ENCODE measurements around the gene IL1RAPL1.

Gene IL1RAPL1

DNA sequence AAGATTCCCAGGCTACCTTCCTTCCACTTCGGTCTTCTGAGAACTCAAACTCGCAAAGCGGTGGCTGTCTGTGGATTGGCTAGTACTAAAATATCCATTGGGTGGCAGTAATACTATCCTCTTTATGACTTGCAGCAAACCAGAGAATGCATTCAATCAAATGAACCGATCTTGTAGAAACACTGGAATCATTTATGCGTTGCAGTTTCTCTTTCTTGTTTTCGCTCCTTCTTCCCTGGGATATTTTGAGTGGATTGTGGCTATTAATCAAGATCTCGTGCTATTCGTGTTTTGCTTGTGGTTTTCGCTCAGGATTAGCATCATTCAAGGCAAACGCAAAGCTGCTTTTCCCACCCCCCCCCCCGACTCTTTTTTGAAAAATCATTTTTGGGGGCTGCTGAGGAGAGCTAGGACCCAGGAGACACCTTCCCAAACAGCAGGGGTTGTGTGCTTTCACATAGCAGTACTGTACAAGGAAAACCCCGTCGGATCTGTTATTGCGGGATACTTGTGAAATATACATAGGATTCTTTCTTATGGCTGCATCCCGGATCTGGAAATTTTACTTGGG, at the start of gene IL1RAPL1:
TSS of gene IL1RAPL1 (plus strand) at position 466 of the 571 bp plus-strand sequence.
- DNase-seq, result no peak

DNA sequence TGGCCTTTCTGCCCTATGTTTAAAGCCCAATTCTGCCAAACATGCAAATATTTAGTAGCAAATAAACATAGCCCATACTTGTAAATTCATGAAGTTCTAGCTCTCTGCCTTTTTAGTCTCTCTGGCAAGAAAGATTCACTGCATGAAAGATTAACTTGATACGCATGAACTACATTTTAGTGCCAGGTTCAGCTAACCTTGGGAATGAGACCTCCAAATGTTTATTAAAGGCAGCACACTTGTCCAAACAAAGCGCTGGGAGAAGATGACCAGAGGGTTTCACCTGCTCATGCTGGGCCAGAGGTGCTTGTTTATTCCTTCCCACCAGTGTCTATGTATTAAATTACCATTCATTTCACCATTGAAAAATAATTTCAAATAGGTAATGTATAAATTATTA, 44.5 kb upstream of the IL1RAPL1 start:
- no peak for DNase-seq

DNA sequence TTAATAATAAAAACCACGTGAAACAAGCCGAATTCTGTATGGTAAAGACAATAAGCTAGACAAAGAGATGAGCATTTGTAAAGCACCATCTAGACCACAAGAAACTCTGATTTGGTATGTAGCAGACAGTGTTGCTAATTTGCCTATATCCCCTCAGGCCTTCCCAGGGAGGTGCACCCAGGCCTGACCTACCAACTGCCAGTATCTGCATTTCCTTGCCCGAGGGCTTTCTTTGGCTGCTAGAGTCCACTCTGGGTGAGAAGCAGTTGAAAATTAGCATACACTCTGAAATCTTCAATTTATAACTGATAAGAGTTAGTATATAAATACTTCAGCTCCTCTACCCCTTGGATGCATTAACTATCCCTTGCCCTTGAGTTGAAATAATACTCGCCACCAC, 37.4 kb upstream of the IL1RAPL1 start:
- DNase-seq, result no peak

DNA sequence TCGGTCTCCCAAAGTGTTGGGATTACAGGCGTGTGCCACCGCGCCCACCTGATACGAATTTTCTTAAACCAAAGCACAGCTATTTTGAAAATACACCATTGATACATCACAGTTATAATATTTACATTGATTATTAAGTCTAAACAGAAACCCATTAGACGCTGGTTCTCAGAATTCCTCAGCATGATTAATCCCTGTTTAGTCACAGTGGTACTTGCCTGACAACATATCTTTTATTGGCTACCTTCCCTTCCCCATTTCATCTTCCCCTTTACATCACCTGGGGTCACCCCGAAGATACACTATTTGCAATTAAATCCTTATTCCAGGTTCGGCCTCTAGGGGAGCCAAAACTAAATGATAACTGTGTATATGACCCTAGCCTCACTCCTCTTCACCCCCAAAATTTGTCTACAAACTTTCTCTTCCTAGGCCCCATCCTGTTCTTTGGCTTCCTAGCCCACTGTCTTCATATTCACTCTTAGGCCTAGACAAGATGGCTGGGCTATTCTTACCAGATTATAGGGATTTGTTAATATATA, 36.8 kb upstream of the IL1RAPL1 start:
- no peak for DNase-seq

GRCh38 chrX:28552322-28552721, 34.9 kb upstream of the IL1RAPL1 start:
- DNase-seq, result no peak

DNA sequence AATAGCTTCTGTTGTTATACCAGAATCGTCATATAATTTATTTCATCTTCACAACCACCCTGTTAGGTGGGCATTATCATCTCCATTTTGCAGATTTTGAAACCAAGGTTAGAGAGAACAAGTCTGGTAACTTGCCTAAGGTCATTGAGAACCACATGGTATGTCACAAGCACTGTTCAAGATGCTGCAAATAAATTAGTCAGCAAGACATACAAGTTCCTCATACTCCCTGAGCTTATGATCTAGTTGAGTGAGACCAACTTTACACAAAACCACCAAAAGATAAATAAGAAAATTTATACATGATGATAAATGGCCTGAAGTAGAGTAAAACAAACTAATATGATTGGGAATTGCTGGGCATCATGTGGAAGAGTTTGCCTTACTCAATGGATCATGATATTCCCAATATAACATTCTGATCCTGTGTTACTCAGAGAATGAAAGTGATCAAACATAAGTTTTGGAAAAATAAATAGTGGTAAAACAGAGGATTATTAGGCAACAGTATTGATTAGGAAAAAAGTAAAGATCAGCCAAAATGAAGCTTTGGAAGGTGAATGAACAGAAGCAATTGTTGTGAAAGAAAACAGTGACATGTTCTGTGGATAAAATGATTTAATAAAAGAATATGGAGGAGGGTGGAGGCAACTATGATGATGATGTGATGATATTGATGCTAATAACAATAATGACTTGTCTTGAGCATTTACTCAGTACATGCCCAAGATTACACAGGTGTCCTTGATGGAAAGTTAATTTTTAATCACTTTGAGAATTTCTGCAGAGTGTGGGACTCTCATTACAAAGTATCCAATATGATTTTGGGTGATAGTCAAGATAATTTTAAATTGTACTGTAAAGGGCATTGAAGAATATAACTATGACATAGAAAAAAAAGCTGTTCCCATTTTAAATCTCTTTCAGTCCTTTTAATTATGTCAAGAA, 34.1 kb upstream of the IL1RAPL1 start:
- DNase-seq, result no peak

GRCh38 chrX:28576117-28576516, 11.1 kb upstream of the IL1RAPL1 start:
- DNase-seq, result no peak

DNA sequence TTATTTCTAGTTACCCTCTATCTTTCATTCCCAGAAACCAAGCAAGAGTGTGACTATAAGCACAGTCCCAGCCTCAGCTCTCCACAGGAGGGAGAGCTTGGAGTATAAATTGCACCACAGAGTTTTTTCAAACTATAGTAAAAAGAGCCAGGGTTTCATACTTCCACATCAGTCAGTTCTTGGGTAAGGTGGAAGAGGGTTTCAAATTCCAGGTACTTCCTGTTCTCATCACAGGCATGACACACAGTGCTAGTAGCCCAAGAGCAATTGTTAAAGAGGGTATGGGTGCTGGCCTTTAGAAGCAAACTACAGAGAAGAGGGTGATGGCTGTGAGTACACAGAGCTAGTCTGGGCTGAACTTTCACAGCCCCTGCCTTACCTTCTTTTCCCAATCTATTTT, 5.7 kb upstream of the IL1RAPL1 start:
- DNase-seq, result no peak

DNA sequence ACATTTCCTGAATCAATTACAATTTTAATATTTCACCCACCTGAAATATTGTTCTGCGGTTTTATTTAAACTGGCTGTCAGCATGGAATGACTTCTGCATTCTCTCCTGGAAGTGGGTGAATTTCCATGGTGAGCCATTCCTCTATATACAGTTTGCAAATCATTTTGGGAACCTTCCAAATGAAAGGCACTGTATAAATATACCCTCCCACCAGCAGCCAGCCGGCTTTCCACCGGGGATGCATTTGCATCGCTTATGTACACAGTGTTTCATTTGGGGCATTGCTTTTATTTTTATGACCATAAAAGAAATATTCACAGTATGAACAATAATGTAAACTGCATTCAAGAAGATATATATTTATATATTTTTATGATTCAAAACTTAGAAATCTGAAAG, 4.7 kb upstream of the IL1RAPL1 start:
- no peak for DNase-seq

GRCh38 chrX:28584025-28584424, 3.2 kb upstream of the IL1RAPL1 start:
- DNase-seq, result no peak

DNA sequence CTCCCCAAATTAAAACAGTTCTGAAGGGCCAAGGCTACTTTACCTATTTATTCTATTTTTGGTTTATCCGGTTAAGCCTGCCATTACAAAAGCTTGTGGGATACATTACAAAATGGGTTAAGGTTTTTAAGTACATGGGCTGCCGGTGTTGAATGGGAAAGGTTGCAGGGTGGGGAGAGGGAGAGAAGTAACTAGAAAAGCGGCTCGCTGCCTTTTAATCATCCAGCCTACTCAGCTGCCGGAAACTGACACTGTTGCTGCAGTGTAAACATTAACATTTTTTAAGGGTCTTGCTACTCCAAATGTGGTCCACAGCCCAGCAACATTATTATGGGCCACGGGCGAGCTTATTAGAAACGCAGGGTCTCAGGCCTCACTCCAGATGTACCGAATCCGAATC, 1.5 kb upstream of the IL1RAPL1 start:
- no peak for DNase-seq

DNA sequence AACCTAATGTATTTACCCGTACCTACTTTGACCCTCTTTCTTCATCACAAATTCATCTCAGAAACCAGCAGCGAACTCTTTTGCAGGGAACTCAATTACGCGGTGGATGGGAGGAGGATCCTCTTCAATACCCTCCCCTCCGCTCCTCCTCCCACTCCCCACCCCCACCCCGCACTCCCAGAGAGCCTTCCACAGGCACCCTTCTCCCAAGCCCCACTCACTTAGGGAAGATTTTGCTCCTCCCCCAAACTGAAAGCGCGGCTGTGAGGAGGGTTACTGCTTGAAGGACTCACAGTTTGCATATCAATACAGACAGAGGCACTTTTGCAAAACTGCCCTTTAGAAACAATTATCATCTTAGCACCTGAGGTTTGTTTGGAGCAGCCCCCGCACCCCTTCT, 960 bp upstream of the IL1RAPL1 start:
- no peak for DNase-seq

GRCh38 chrX:28589046-28589445, 1.8 kb downstream of the IL1RAPL1 start:
- DNase-seq, result no peak

DNA sequence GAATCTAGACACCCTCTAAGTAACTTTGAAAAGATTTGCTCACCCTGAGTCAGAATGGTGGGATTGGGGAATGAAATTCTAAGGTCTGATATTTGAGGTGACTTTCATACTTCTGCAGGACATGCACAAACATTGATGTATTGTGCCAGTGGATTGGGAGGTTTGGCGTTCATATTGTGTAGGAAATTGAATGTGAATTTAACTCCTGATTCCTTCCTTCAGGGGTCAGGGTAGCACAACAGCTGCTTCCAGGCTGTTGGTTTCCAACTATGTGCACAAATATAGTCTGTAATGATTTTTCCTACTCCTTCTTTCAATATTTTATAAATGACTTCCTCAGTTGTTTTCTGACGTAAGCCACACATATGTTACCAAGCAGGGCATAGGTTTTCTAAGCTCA, 3.1 kb downstream of the IL1RAPL1 start:
- no peak for DNase-seq

- DNase-seq, result no peak
Measured at GRCh38 chrX:28591542-28591941, 4.3 kb downstream of the IL1RAPL1 start.

DNA sequence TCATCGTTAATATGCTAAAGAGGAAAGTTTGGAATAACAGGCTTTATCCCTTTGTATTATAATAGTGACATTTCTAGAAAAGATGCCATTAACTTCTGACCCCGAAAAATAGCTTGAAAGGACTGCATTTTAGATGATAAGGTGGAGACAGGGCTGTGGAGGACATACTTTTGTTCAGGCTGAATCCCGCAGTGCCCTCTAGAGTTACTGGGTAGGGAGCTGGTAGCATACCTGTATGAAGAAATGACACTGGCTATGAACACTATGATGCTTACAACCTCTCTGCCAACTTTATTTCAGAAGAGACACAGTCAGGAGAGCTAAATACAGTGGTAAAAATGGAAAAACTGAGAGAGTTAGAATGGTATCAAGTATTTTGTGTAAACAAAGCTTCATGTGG, 8.1 kb downstream of the IL1RAPL1 start:
- DNase-seq, result no peak

DNA sequence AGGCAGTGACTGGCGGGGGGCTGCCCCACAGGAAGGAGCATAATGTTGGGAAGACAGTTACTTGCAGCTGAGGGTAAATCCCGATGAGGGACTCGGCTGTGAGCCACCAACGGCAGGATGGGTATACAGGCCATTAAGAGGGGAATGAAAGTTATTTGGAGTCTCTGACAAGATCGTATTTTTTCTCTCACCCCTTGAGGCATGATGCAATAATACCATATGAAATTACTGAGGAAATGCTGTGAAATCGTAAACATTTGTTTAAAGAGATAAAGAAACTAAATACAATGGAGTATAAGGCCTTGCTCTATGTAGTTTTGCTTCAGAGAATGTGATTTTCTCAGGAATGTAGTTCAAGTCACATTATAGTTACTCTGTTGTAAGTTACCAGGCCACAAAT, 12.7 kb downstream of the IL1RAPL1 start:
- no peak for DNase-seq

GRCh38 chrX:28609003-28609402, 21.8 kb downstream of the IL1RAPL1 start:
- DNase-seq, result no peak

GRCh38 chrX:28609917-28610613, 22.8 kb downstream of the IL1RAPL1 start:
- no peak for DNase-seq

GRCh38 chrX:28610746-28611145, 23.5 kb downstream of the IL1RAPL1 start:
- no peak for DNase-seq

DNA sequence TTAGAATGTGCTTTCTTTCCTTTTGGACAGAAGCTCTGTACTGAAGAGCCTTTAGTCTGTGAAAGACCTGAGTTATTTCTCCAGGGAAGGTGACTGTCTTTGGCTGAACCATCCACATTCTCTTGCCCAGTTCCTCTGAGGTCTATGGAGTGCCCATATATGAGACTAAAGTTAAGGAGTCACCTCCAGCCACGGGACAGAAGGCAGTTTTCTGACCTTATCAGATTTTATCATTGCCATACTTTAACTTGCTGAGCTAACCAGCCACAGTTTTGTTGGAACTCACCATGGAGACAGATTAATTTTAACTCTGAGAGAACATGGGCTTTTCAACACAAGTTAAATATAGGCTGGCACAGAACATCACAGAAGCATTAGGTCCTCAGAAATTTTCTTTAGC, 26.3 kb downstream of the IL1RAPL1 start:
- no peak for DNase-seq

- no peak for DNase-seq
Measured at GRCh38 chrX:28625223-28625622, 38.0 kb downstream of the IL1RAPL1 start.

GRCh38 chrX:28626515-28626914, 39.3 kb downstream of the IL1RAPL1 start:
- no peak for DNase-seq

- no peak for DNase-seq
Measured at GRCh38 chrX:28628120-28628519, 40.9 kb downstream of the IL1RAPL1 start.

All from SHP77 (cell line).